GM12874 (cell line): ENCODE data around the gene C14orf132.

Experiments used
- CTCF ChIP-seq: IDR thresholded peaks from 2 replicates; pipeline ENCODE4 v1.5.1; 2011; ENCODE audit warnings: low read depth, mild to moderate bottlenecking, control low read depth, low read length, moderate library complexity; ENCODE audit not compliant: insufficient read depth

C14orf132 gene

GRCh38 chr14:96031691-96032090, 7.5 kb upstream of the C14orf132 start:
- TF ChIP-seq CTCF = no peak

GRCh38 chr14:96035456-96035855, 3.7 kb upstream of the C14orf132 start:
- no peak for TF ChIP-seq CTCF

- no peak for TF ChIP-seq CTCF
Measured at GRCh38 chr14:96037891-96038557, 1.1 kb upstream of the C14orf132 start.

GRCh38 chr14:96038558-96038919, 623 bp upstream of the C14orf132 start:
- no peak for TF ChIP-seq CTCF

- TF ChIP-seq CTCF = no peak
Measured at GRCh38 chr14:96039633-96040311, 610 bp downstream of the C14orf132 start.

GRCh38 chr14:96040828-96041371, 1.7 kb downstream of the C14orf132 start:
- no peak for TF ChIP-seq CTCF

- no peak for TF ChIP-seq CTCF
Measured at GRCh38 chr14:96042248-96042930, 3.2 kb downstream of the C14orf132 start.
